Heart right ventricle (tissue), 16 donors: ENCODE results near the gene MEIOB. TPM values are rescaled to one million over a fixed set of nuclear protein-coding genes. Genes with fewer than 3 reads are reported as not detected.
"Not testable (repeated sequence)": the region's sequence is repeated elsewhere in the genome, so short reads cannot be mapped to it uniquely, and the experiment has no call there.

Experiments used
- ATAC-seq, 8 donors: fragments of 200-7000 bp; cut with Tn5 transposase; one replicate each; pipeline ENCODE4 v1.9.1; 2020; ENCODE audit warnings: mild to moderate bottlenecking in 8 of 8, moderate library complexity in 8 of 8, moderate number of reproducible peaks in 1 of 8
- DNase-seq, 2 donors: peaks; one replicate each; pipeline ENCODE4 v3.0.0-alpha.2; 2020
- H3K27ac ChIP-seq, 10 donors: fragments of 200-600 bp; sonication (generic) in 2 of 10; one replicate each; pipeline versions ENCODE4 v1.5.0 to v1.8.0; 2020 to 2022; ENCODE audit warnings: mild to moderate bottlenecking in 3 of 10
- H3K27me3 ChIP-seq, 7 donors: fragments of 200-600 bp; one replicate each; pipeline ENCODE4 v1.8.0; 2021 to 2022; ENCODE audit warnings: mild to moderate bottlenecking in 2 of 7
- H3K36me3 ChIP-seq, 9 donors: fragments of 200-600 bp; sonication (generic) in 1 of 9; one replicate each; pipeline versions ENCODE4 v1.5.0 to v1.8.0; 2020 to 2022; ENCODE audit warnings: mild to moderate bottlenecking in 2 of 9
- H3K4me1 ChIP-seq, 9 donors: fragments of 200-600 bp; sonication (generic) in 1 of 9; one replicate each; pipeline versions ENCODE4 v1.5.0 to v1.8.0; 2020 to 2022; ENCODE audit warnings: mild to moderate bottlenecking in 4 of 9
- H3K4me3 ChIP-seq, 10 donors: fragments of 200-600 bp; sonication (generic) in 2 of 10; one replicate each; pipeline versions ENCODE4 v1.5.0 to v1.8.0; 2020 to 2022; ENCODE audit warnings: mild to moderate bottlenecking in 7 of 10, moderate library complexity in 2 of 10
- H3K9me3 ChIP-seq, 11 donors: fragments of 200-600 bp in 10 of 11; sonication (generic) in 2 of 11; one replicate each; pipeline versions ENCODE4 v1.5.0 to v1.8.0; 2013 to 2022; ENCODE audit warnings: mild to moderate bottlenecking in 2 of 11, control low read depth in 1 of 11, moderate library complexity in 1 of 11
- CTCF ChIP-seq, 9 donors: fragments of 200-600 bp; sonication (generic) in 2 of 9; IDR thresholded peaks; one replicate each; pipeline versions ENCODE4 v1.5.0 to v1.8.0; 2021 to 2022; ENCODE audit warnings: antibody characterized with exemption in 9 of 9, mild to moderate bottlenecking in 5 of 9, moderate library complexity in 1 of 9
- WGBS, 2 donors: extraction: QIAGEN DNeasy Blood & Tissue Kit; methylation state at CpG; one replicate each; pipeline ENCODE4 v1.1.7; 2013; ENCODE audit warnings: inconsistent platforms in 1 of 2; 5-methylcytosine and 5-hydroxymethylcytosine counted together
- intact Hi-C, 10 donors: fragments of 100-400 bp; cut with DNase I; formaldehyde crosslinking; loops; one replicate each; pipeline versions ENCODE4 v1.11.1 to v1.14.2; 2022
- polyA plus RNA-seq, 2 donors: library from polyadenylated mRNA; stranded (reverse); fragments of 200-250 nt; gene quantifications; one replicate each; pipeline ENCODE4 v1.2.3, GENCODE V29; 2013
- total RNA-seq, 10 donors: library from RNA; stranded (reverse); fragmentation: NEBNext Ultra II Directional in 3 of 10; extraction: Animal tissue kit (Norgen Biotek cat#: 25700) in 3 of 10; gene quantifications; one replicate each; pipeline versions ENCODE4 v1.2.1 to v1.2.4, GENCODE V29; 2021 to 2023
- donor health status: Arrhythmogenic right ventricular cardiomyopathy.
- donor health status: ischemic (EF 13 %, LVEDD 7.1; RV severe dilation, severe dysfunction).
- donor health status: healthy with polysubstance abuse.
- donor health status: DM: no; HTN: yes; CAD: no.
- donor health status: DM: no; HTN: no; CAD: no.
- donor health status: ischemic (EF 25% LVEDD 6.9; RV normal size, moderate dysfunction).
- donor health status: ischemic (EF 25% LVEDD 5.7; RV mildly dilated, moderate dysfunction).
- donor health status: healthy.
- donor health status: DM: yes; HTN: yes; CAD: no.
- donor health status: Ischemic cardiomyopathy.
- donor health status: ischemic (EF 35%, LVEDD 5.7; RV mildly dilated, moderate dysfunction).
- donor health status: nonischemic (EF 11% LVEDD 7.7; RV severe dilation, severe dysfunction).
- donor health status: DM: yes; HTN: yes; CAD: no.
- donor health status: PGD.
- donor health status: ischemic (EF 29% LVEDD 5.4; RV normal size, mild dysfunction).
- donor health status: nonischemic (EF 23%, LVEDD 6.1; RV moderate dilation, normal function).

Gene MEIOB
- total and polyA plus RNA-seq, 12 donors: not detected

GRCh38 chr16:1884155-1884760 is 12.3 kb upstream of the MEIOB start:
- no peaks in the 10 kb centered on the region for H3K4me1 ChIP-seq
- peaks cover 0 to 73% (median 43%) of the 10 kb centered on the region in 7 donors for H3K27me3 ChIP-seq
- H3K27ac ChIP-seq: no peak overlapping the region
- intact Hi-C loops: no loop called here
- H3K36me3 ChIP-seq: no peaks in the 10 kb centered on the region
- peak in 1 of 9 donors; percentile 14 for TF ChIP-seq CTCF (IDR thresholded peaks at IDR 0.05)
- WGBS, 2 donors: 64 to 65% methylated on average over 13 of the region's 13 CpGs
- no peaks in the 10 kb centered on the region for H3K9me3 ChIP-seq
- no peak overlapping the region for H3K4me3 ChIP-seq
- DNase-seq: no peak
- ATAC-seq: no peak

GRCh38 chr16:1881172-1881571 is 9.2 kb upstream of the MEIOB start:
- H3K4me3 ChIP-seq, H3K27ac ChIP-seq, H3K9me3 ChIP-seq, DNase-seq, intact Hi-C loops, H3K36me3 ChIP-seq, H3K4me1 ChIP-seq, ATAC-seq: not testable (repeated sequence)
- 86 to 90% methylated on average over 9 of the region's 9 CpGs for WGBS, 2 donors
- H3K27me3 ChIP-seq: peaks cover 0 to 88% (median 58%) of the 10 kb centered on the region in 7 donors

GRCh38 chr16:1879477-1879876 is 7.5 kb upstream of the MEIOB start:
- H3K27me3 ChIP-seq: peaks cover 0 to 93% (median 69%) of the 10 kb centered on the region in 7 donors
- DNase-seq: no peak
- no peak overlapping the region for H3K27ac ChIP-seq
- no peaks in the 10 kb centered on the region for H3K36me3 ChIP-seq
- WGBS, 2 donors: 44 to 45% methylated on average over 2 of the region's 2 CpGs
- TF ChIP-seq CTCF (IDR thresholded peaks at IDR 0.05): no peak
- no peaks in the 10 kb centered on the region for H3K9me3 ChIP-seq
- H3K4me3 ChIP-seq: no peak overlapping the region
- H3K4me1 ChIP-seq: no peaks in the 10 kb centered on the region
- intact Hi-C loops: no loop called here
- ATAC-seq: no peak

GRCh38 chr16:1878256-1878655 is 6.3 kb upstream of the MEIOB start:
- ATAC-seq (no peak), DNase-seq (no peak)
- intact Hi-C loops: no loop called here
- WGBS, 2 donors: 70 to 79% methylated on average over 5 of the region's 5 CpGs
- H3K36me3 ChIP-seq: no peaks in the 10 kb centered on the region
- no peaks in the 10 kb centered on the region for H3K4me1 ChIP-seq
- H3K4me3 ChIP-seq: no peak overlapping the region
- no peak for TF ChIP-seq CTCF (IDR thresholded peaks at IDR 0.05)
- H3K27me3 ChIP-seq: peaks cover 0 to 94% (median 66%) of the 10 kb centered on the region in 7 donors
- no peak overlapping the region for H3K27ac ChIP-seq
- no peaks in the 10 kb centered on the region for H3K9me3 ChIP-seq

GRCh38 chr16:1877804-1878203 is 5.8 kb upstream of the MEIOB start:
- ATAC-seq (no peak), DNase-seq (no peak)
- Histone ChIP-seq H3K27me3 (peaks cover 0 to 94% (median 70%) of the 10 kb centered on the region in 7 donors), H3K27ac (no peak overlapping the region), H3K36me3 (no peaks in the 10 kb centered on the region), H3K4me1 (no peaks in the 10 kb centered on the region), H3K4me3 (no peak overlapping the region), H3K9me3 (no peaks in the 10 kb centered on the region)
- intact Hi-C loops: no loop called here
- WGBS, 2 donors: 57 to 67% methylated on average over 11 of the region's 11 CpGs
- no peak for TF ChIP-seq CTCF (IDR thresholded peaks at IDR 0.05)
